ENCODE measurements around the gene ATP10A.

ATP10A gene

GRCh38 chr15:25838871-25839195 lies 24.3 kb downstream of the ATP10A start:
- DNase-seq (ENCODE audit: low spot score) = no peak
- no peak for TF ChIP-seq CTCF (IDR thresholded peaks at IDR 0.05; ENCODE audit: extremely low read depth, missing control alignments)

GRCh38 chr15:25838191-25838870 lies 24.8 kb downstream of the ATP10A start:
- TF ChIP-seq CTCF (IDR thresholded peaks at IDR 0.05; ENCODE audit: extremely low read depth, missing control alignments) = no peak
- no peak for DNase-seq (ENCODE audit: low spot score)

- no peak for DNase-seq (ENCODE audit: low spot score)
- TF ChIP-seq CTCF (IDR thresholded peaks at IDR 0.05; ENCODE audit: extremely low read depth, missing control alignments) = no peak
Observed at GRCh38 chr15:25832158-25832557, 31.0 kb downstream of the ATP10A start.

GRCh38 chr15:25830844-25831451 lies 32.2 kb downstream of the ATP10A start:
- no peak for DNase-seq (ENCODE audit: low spot score)
- TF ChIP-seq CTCF (IDR thresholded peaks at IDR 0.05; ENCODE audit: extremely low read depth, missing control alignments) = no peak

- no peak for TF ChIP-seq CTCF (IDR thresholded peaks at IDR 0.05; ENCODE audit: extremely low read depth, missing control alignments)
- no peak for DNase-seq (ENCODE audit: low spot score)
Observed at GRCh38 chr15:25829073-25829472, 34.1 kb downstream of the ATP10A start.

GRCh38 chr15:25825207-25825606 lies 37.9 kb downstream of the ATP10A start:
- no peak for TF ChIP-seq CTCF (IDR thresholded peaks at IDR 0.05; ENCODE audit: extremely low read depth, missing control alignments)
- DNase-seq (ENCODE audit: low spot score) = no peak

GRCh38 chr15:25824618-25825017 lies 38.5 kb downstream of the ATP10A start:
- TF ChIP-seq CTCF (IDR thresholded peaks at IDR 0.05; ENCODE audit: extremely low read depth, missing control alignments) = no peak
- no peak for DNase-seq (ENCODE audit: low spot score)
